ENCODE data around the gene FRY.

DNA sequence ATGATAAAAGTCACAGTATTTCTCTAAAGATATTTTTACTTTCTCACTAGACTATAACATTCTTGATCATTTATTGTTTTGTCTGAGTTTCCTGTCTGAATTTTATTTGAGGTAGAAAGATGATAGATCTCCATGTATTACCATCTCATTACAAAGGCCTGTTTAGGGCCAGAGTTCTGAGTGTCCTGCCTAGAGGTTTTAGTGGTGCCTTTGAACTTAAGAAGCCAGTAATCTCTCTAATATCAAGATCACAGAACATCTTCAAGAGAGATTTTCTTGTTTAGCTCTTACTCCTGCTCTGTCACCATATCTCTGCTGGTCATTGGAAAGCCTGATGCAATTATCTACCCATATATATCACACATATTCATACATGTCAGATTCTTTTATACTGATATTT lies 182.1 kb downstream of the FRY start:
- TF ChIP-seq CTCF (IDR thresholded peaks at IDR 0.05), result no peak
- no peak for TF ChIP-seq POLR2A (IDR thresholded peaks at IDR 0.05)
